Panc1 (cell line): ENCODE data around the gene RBCK1. TPM values are rescaled to one million over a fixed set of nuclear protein-coding genes. Genes with fewer than 3 reads are reported as not detected.

ENCODE experiments used
- ATAC-seq: fragments of 200-7000 bp; cut with Tn5 transposase; 2 replicates; pipeline ENCODE4 v1.9.1; 2020; ENCODE audit warnings: mild to moderate bottlenecking, moderate library complexity
- BruUV-seq: library from RNA; stranded (reverse); fragments of 400-500 nt; replicated peaks from 2 replicates; lab custom pipeline; 2021; lab: Mats Ljungman, UMichigan
- CTCF ChIA-PET: fragments of 300-600 bp; sonication (Branson Sonifier 250); formaldehyde crosslinking; loops from one replicate; lab custom pipeline; 2022; ENCODE audit warnings: antibody characterized with exemption; lab: Charles Lee
- POLR2A ChIA-PET: fragments of 300-600 bp; sonication (Branson Sonifier 250); formaldehyde crosslinking; loops from one replicate; lab custom pipeline; 2022; ENCODE audit warnings: antibody characterized with exemption; lab: Charles Lee
- DNase-seq: peaks from one replicate; pipeline ENCODE4 v3.0.0-alpha.2; 2010; ENCODE audit warnings: low read depth, low spot score
- H3K27ac ChIP-seq: 2 replicates; pipeline ENCODE4 v1.5.1; 2011; ENCODE audit warnings: mild to moderate bottlenecking, low read length, inconsistent platforms
- H3K27me3 ChIP-seq: fragments of 200-500 bp; sonication (Bioruptor generic); 2 replicates; pipeline ENCODE4 v1.6.0; 2014; ENCODE audit warnings: low read length, inconsistent platforms; ENCODE audit not compliant: control insufficient read depth, insufficient read depth
- H3K36me3 ChIP-seq: fragments of 200-500 bp; sonication (Bioruptor generic); 2 replicates; pipeline ENCODE4 v1.5.1; 2014; ENCODE audit warnings: inconsistent platforms, mild to moderate bottlenecking, low read length, moderate library complexity; ENCODE audit not compliant: control insufficient read depth, insufficient read depth
- H3K4me1 ChIP-seq: 2 replicates; pipeline ENCODE4 v1.5.1; 2011; ENCODE audit warnings: inconsistent platforms, mild to moderate bottlenecking, low read length, moderate library complexity; ENCODE audit not compliant: control insufficient read depth, insufficient read depth
- H3K4me3 ChIP-seq, 2 experiments: 2 replicates each; pipeline ENCODE4 v1.5.1; 2011 to 2012; ENCODE audit warnings: low read depth in 2 of 2, low read length in 2 of 2, mild to moderate bottlenecking in 2 of 2, inconsistent platforms in 1 of 2, moderate library complexity in 1 of 2
- H3K9me3 ChIP-seq: fragments of 200-500 bp; sonication (Bioruptor generic); 2 replicates; pipeline ENCODE4 v1.5.1; 2014; ENCODE audit warnings: low read depth, mild to moderate bottlenecking, inconsistent platforms, low read length, moderate library complexity; ENCODE audit not compliant: control insufficient read depth, insufficient read depth
- POLR2AphosphoS5 ChIP-seq: IDR thresholded peaks from 2 replicates; pipeline ENCODE4 v1.6.1; 2012; ENCODE audit warnings: mild to moderate bottlenecking, low read depth, low read length, moderate library complexity
- SIN3A ChIP-seq: IDR thresholded peaks from 2 replicates; pipeline ENCODE4 v1.6.1; 2012; ENCODE audit warnings: low read depth, mild to moderate bottlenecking, low read length, moderate library complexity, borderline replicate concordance; ENCODE audit not compliant: insufficient read depth
- TCF7L2 ChIP-seq: IDR thresholded peaks from 2 replicates; pipeline ENCODE4 v1.6.1; 2011; ENCODE audit warnings: mild to moderate bottlenecking, low read depth, low read length, inconsistent platforms
- in situ Hi-C: cut with HindIII; loops from 2 replicates; pipeline ENCODE4 v1.10.0; 2016; ENCODE audit warnings: low sequenced_read_pairs, low pct_unique_long_range_greater_than_20kb
- intact Hi-C: fragments of 100-400 bp; cut with micrococcal nuclease; formaldehyde crosslinking; loops from one replicate; pipeline ENCODE4 v1.10.0; 2022; ENCODE audit not compliant: unreplicated experiment
- total RNA-seq: library from RNA; stranded (reverse); gene quantifications from one replicate; pipeline ENCODE4 v1.2.1, GENCODE V29; 2021; ENCODE audit not compliant: unreplicated experiment
- TF ChIP-seq, protein P1 (sequence below), 2 experiments: IDR thresholded peaks; 2 replicates each; pipeline ENCODE4 v1.6.1; 2011 to 2012; ENCODE audit warnings: low read depth in 2 of 2, control low read depth in 1 of 2, low read length in 1 of 2, mild to moderate bottlenecking in 1 of 2, moderate library complexity in 1 of 2; ENCODE audit not compliant: insufficient read depth in 1 of 2
- TF ChIP-seq, protein P2 (sequence below): fragments of 450-650 bp; IDR thresholded peaks from 2 replicates; pipeline ENCODE4 v1.5.1; 2017; ENCODE audit warnings: mild to moderate bottlenecking

RBCK1 gene
- total RNA-seq, 1 experiment from 2014 or later, result 97.1 TPM

DNA sequence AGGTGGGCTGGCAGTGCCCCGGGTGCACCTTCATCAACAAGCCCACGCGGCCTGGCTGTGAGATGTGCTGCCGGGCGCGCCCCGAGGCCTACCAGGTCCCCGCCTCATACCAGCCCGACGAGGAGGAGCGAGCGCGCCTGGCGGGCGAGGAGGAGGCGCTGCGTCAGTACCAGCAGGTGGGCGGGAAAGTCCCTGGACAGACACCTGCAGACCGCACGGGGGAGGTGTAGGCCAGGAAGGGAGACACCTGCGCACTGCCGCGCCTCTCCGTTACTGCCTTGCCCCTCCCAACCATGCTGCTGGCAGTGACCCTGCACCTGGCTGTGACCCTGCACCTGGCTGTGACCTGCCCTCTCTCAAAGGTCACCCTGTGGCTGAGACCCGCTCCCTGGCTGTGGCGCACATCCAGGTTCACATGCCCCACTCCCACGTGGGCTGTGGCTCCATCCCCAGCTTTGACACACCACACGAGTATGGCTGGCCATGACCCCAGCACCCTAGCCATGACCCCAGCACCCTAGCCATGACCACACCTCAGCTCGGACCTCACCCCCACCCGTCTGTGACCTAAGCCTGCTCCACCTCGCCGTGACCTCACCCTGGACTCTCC lies 11.6 kb downstream of the RBCK1 start:
- in situ Hi-C loops (no loop called here), intact Hi-C loops (no loop called here)
- DNase-seq, result no peak
- Histone ChIP-seq H3K9me3 (no peaks in the 10 kb centered on the region), H3K27ac (no peak overlapping the region), H3K27me3 (no peaks in the 10 kb centered on the region), H3K36me3 (peaks cover 3% of the 10 kb centered on the region; the same call in 1 of the 2 replicates), H3K4me3 (no peak overlapping the region), H3K4me1 (peaks cover 13% of the 10 kb centered on the region; the same call in 1 of the 2 replicates)
- ChIA-PET CTCF (interaction anchor here (1.2 kb wide), 1 partner anchor 12 kb away, joined by 3 read pairs; no protein-coding TSS in a partner anchor), POLR2A (no interaction called here)
- peak; percentile 52 for ATAC-seq
- no TSS peak for BruUV-seq
- TF ChIP-seq, protein P1, sequence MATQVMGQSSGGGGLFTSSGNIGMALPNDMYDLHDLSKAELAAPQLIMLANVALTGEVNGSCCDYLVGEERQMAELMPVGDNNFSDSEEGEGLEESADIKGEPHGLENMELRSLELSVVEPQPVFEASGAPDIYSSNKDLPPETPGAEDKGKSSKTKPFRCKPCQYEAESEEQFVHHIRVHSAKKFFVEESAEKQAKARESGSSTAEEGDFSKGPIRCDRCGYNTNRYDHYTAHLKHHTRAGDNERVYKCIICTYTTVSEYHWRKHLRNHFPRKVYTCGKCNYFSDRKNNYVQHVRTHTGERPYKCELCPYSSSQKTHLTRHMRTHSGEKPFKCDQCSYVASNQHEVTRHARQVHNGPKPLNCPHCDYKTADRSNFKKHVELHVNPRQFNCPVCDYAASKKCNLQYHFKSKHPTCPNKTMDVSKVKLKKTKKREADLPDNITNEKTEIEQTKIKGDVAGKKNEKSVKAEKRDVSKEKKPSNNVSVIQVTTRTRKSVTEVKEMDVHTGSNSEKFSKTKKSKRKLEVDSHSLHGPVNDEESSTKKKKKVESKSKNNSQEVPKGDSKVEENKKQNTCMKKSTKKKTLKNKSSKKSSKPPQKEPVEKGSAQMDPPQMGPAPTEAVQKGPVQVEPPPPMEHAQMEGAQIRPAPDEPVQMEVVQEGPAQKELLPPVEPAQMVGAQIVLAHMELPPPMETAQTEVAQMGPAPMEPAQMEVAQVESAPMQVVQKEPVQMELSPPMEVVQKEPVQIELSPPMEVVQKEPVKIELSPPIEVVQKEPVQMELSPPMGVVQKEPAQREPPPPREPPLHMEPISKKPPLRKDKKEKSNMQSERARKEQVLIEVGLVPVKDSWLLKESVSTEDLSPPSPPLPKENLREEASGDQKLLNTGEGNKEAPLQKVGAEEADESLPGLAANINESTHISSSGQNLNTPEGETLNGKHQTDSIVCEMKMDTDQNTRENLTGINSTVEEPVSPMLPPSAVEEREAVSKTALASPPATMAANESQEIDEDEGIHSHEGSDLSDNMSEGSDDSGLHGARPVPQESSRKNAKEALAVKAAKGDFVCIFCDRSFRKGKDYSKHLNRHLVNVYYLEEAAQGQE (IDR thresholded peaks at IDR 0.05; ENCODE audit: insufficient read depth in 1 of 2, low read depth in 2 of 2, low read length in 1 of 2), result no peak
- TF ChIP-seq POLR2AphosphoS5 (no peak), TCF7L2 (no peak), SIN3A (no peak)
- TF ChIP-seq, protein P2, sequence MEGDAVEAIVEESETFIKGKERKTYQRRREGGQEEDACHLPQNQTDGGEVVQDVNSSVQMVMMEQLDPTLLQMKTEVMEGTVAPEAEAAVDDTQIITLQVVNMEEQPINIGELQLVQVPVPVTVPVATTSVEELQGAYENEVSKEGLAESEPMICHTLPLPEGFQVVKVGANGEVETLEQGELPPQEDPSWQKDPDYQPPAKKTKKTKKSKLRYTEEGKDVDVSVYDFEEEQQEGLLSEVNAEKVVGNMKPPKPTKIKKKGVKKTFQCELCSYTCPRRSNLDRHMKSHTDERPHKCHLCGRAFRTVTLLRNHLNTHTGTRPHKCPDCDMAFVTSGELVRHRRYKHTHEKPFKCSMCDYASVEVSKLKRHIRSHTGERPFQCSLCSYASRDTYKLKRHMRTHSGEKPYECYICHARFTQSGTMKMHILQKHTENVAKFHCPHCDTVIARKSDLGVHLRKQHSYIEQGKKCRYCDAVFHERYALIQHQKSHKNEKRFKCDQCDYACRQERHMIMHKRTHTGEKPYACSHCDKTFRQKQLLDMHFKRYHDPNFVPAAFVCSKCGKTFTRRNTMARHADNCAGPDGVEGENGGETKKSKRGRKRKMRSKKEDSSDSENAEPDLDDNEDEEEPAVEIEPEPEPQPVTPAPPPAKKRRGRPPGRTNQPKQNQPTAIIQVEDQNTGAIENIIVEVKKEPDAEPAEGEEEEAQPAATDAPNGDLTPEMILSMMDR, result no peak

DNA sequence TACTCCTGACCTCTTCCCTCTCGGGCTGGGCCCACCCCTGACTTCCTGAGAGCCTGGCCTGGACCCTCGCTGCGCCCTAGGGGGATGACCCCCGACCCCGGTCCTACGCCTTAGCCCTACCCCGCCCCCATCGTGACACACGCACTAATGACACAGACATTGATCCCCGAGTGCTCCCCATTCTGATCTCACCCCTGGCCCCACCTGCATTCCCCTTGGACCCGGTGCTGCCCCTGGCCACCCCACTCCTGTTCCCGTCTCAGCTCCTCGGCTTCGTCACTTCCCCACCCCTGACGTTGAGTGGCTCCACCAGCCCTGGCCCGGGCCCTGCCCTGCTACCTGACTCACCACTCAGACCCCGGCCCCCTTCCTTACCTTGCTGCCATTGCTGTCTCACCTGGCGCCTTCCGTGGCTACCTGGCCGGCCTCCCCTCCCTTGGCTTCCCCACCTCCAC lies 12.1 kb downstream of the RBCK1 start:
- intact Hi-C loops (no loop called here), in situ Hi-C loops (no loop called here)
- BruUV-seq, result no TSS peak
- H3K27me3 ChIP-seq, result no peaks in the 10 kb centered on the region
- no peak overlapping the region for H3K27ac ChIP-seq
- CTCF ChIA-PET, result interaction anchor here (1.2 kb wide), 1 partner anchor 11 kb away, joined by 3 read pairs; no protein-coding TSS in a partner anchor
- H3K4me3 ChIP-seq, result no peak overlapping the region
- TF ChIP-seq, protein P1 (IDR thresholded peaks at IDR 0.05; ENCODE audit: insufficient read depth in 1 of 2, low read depth in 2 of 2, low read length in 1 of 2), result no peak
- TF ChIP-seq, protein P2, result no peak
- DNase-seq (no peak), ATAC-seq (no peak)
- no peaks in the 10 kb centered on the region for H3K9me3 ChIP-seq
- POLR2A ChIA-PET, result interaction anchor here (0.6 kb wide), 1 partner anchor 114 kb away, joined by 9 read pairs; no protein-coding TSS in a partner anchor
- H3K4me1 ChIP-seq, result peaks cover 13% of the 10 kb centered on the region; the same call in 1 of the 2 replicates
- H3K36me3 ChIP-seq, result peaks cover 2% of the 10 kb centered on the region; the same call in 1 of the 2 replicates
